H9 (cell line): ENCODE data around the gene MGRN1. TPM values are rescaled to one million over a fixed set of nuclear protein-coding genes. Genes with fewer than 3 reads are reported as not detected.

Experiments used
- DNase-seq: peaks from one replicate; pipeline ENCODE4 v3.0.0-alpha.2; 2017
- H2AFZ ChIP-seq: one replicate; pipeline ENCODE4 v1.6.1; 2013; ENCODE audit warnings: mild to moderate bottlenecking, low read length, control low read depth, moderate library complexity
- H2AK5ac ChIP-seq: 2 replicates; pipeline ENCODE4 v1.6.1; 2013; ENCODE audit warnings: low read length, control low read depth, mixed read lengths; ENCODE audit not compliant: insufficient read length
- H2BK120ac ChIP-seq: one replicate; pipeline ENCODE4 v1.6.1; 2013; ENCODE audit warnings: low read depth, mild to moderate bottlenecking, low read length, control low read depth, inconsistent platforms; ENCODE audit not compliant: poor library complexity, severe bottlenecking
- H2BK12ac ChIP-seq: 2 replicates; pipeline ENCODE4 v1.6.1; 2013; ENCODE audit warnings: low read length, control low read depth, mixed read lengths, low read depth; ENCODE audit not compliant: insufficient read length
- H2BK15ac ChIP-seq: 2 replicates; pipeline ENCODE4 v1.6.1; 2013; ENCODE audit warnings: low read depth, low read length, control low read depth
- H2BK20ac ChIP-seq: one replicate; pipeline ENCODE4 v1.6.1; 2013; ENCODE audit warnings: low read depth, mild to moderate bottlenecking, low read length, control low read depth, inconsistent platforms; ENCODE audit not compliant: poor library complexity, severe bottlenecking
- H2BK5ac ChIP-seq: 2 replicates; pipeline ENCODE4 v1.6.1; 2013; ENCODE audit warnings: low read length, control low read depth, mixed read lengths; ENCODE audit not compliant: insufficient read length
- H3K14ac ChIP-seq: 2 replicates; pipeline ENCODE4 v1.6.1; 2013; ENCODE audit warnings: low read length, control low read depth; ENCODE audit not compliant: insufficient read depth
- H3K18ac ChIP-seq: 2 replicates; pipeline ENCODE4 v1.6.1; 2013; ENCODE audit warnings: low read depth, mild to moderate bottlenecking, mixed read lengths, low read length, control low read depth; ENCODE audit not compliant: insufficient read length
- H3K23ac ChIP-seq: 2 replicates; pipeline ENCODE4 v1.6.1; 2013; ENCODE audit warnings: low read length, control low read depth, mixed read lengths, low read depth; ENCODE audit not compliant: insufficient read length
- H3K23me2 ChIP-seq: 2 replicates; pipeline ENCODE4 v1.6.1; 2013; ENCODE audit warnings: low read depth, mild to moderate bottlenecking, mixed read lengths, low read length, control low read depth; ENCODE audit not compliant: insufficient read length, poor library complexity, severe bottlenecking
- H3K27ac ChIP-seq: 2 replicates; pipeline ENCODE4 v1.5.1; 2013; ENCODE audit warnings: low read length, control low read depth, mixed read lengths, low read depth; ENCODE audit not compliant: insufficient read length
- H3K27me3 ChIP-seq: 2 replicates; pipeline ENCODE4 v1.6.1; 2013; ENCODE audit warnings: low read length, control low read depth, inconsistent platforms; ENCODE audit not compliant: insufficient read depth
- H3K4ac ChIP-seq: 2 replicates; pipeline ENCODE4 v1.6.1; 2013; ENCODE audit warnings: low read depth, mild to moderate bottlenecking, control low read depth, inconsistent platforms, low read length, moderate library complexity
- H3K4me1 ChIP-seq: 2 replicates; pipeline ENCODE4 v1.6.1; 2013; ENCODE audit warnings: low read length, control low read depth, inconsistent platforms; ENCODE audit not compliant: insufficient read depth
- H3K4me2 ChIP-seq: 2 replicates; pipeline ENCODE4 v1.6.1; 2013; ENCODE audit warnings: low read length, control low read depth, mixed read lengths; ENCODE audit not compliant: insufficient read length, insufficient read depth
- H3K56ac ChIP-seq: 2 replicates; pipeline ENCODE4 v1.6.1; 2013; ENCODE audit warnings: low read depth, mild to moderate bottlenecking, mixed read lengths, low read length, control low read depth; ENCODE audit not compliant: insufficient read length
- H3K79me1 ChIP-seq: 2 replicates; pipeline ENCODE4 v1.6.1; 2013; ENCODE audit warnings: low read depth, mild to moderate bottlenecking, moderate library complexity, low read length, control low read depth, inconsistent platforms; ENCODE audit not compliant: insufficient read depth, poor library complexity, severe bottlenecking
- H3K79me2 ChIP-seq: 2 replicates; pipeline ENCODE4 v1.6.1; 2013; ENCODE audit warnings: low read length, control low read depth, inconsistent platforms; ENCODE audit not compliant: insufficient read depth
- H3K9ac ChIP-seq: 2 replicates; pipeline ENCODE4 v1.6.1; 2013; ENCODE audit warnings: low read length, control low read depth, mixed read lengths; ENCODE audit not compliant: insufficient read length; ENCODE audit errors: extremely low read depth
- H3K9me3 ChIP-seq: one replicate; pipeline ENCODE4 v1.6.1; 2013; ENCODE audit warnings: low read depth, low read length, inconsistent platforms; ENCODE audit not compliant: control insufficient read depth
- H3T11ph ChIP-seq: one replicate; pipeline ENCODE4 v1.6.1; 2013; ENCODE audit warnings: mild to moderate bottlenecking, low read length, control low read depth, inconsistent platforms
- H4K20me1 ChIP-seq: one replicate; pipeline ENCODE4 v1.6.1; 2013; ENCODE audit not compliant: control insufficient read depth, insufficient read length, insufficient read depth
- H4K5ac ChIP-seq: 2 replicates; pipeline ENCODE4 v1.6.1; 2013; ENCODE audit warnings: low read depth, mild to moderate bottlenecking, mixed read lengths, low read length, control low read depth; ENCODE audit not compliant: insufficient read length
- H4K8ac ChIP-seq: replicated peaks from 2 replicates; pipeline ENCODE4 v1.6.1; 2013; ENCODE audit warnings: low read length, control low read depth, mixed read lengths, low read depth; ENCODE audit not compliant: insufficient read length
- H4K91ac ChIP-seq: 2 replicates; pipeline ENCODE4 v1.6.1; 2013; ENCODE audit warnings: low read depth, mild to moderate bottlenecking, moderate library complexity, mixed read lengths, low read length, control low read depth; ENCODE audit not compliant: insufficient read length
- H3K27ac Mint-ChIP-seq, 3 experiments: 2 replicates in 2 of 3; 3 replicates in 1 of 3; pipeline ENCODE4 v1.8.0; 2020 to 2021; ENCODE audit warnings: mixed read lengths in 3 of 3, mild to moderate bottlenecking in 1 of 3, moderate library complexity in 1 of 3
- H3K27me3 Mint-ChIP-seq: 2 replicates; pipeline ENCODE4 v1.8.0; 2021; ENCODE audit warnings: low read depth, mild to moderate bottlenecking, moderate library complexity, mixed read lengths
- H3K36me3 Mint-ChIP-seq, 3 experiments: 2 replicates in 2 of 3; 3 replicates in 1 of 3; pipeline ENCODE4 v1.8.0; 2020 to 2021; ENCODE audit warnings: low read depth in 3 of 3, mixed read lengths in 3 of 3; ENCODE audit not compliant: insufficient read depth in 1 of 3
- H3K4me1 Mint-ChIP-seq, 2 experiments: 2 replicates each; pipeline ENCODE4 v1.8.0; 2020; ENCODE audit warnings: mixed read lengths in 2 of 2
- H3K4me3 Mint-ChIP-seq, 2 experiments: 2 replicates in 1 of 2; 3 replicates in 1 of 2; pipeline ENCODE4 v1.8.0; 2020 to 2021; ENCODE audit warnings: mild to moderate bottlenecking in 2 of 2, mixed read lengths in 2 of 2, moderate library complexity in 1 of 2
- H3K9me3 Mint-ChIP-seq, 2 experiments: 2 replicates in 1 of 2; 3 replicates in 1 of 2; pipeline ENCODE4 v1.8.0; 2020; ENCODE audit warnings: mild to moderate bottlenecking in 2 of 2, mixed read lengths in 2 of 2, moderate library complexity in 1 of 2
- WGBS: extraction: QIAGEN DNeasy Blood & Tissue Kit; methylation state at CpG from one replicate; pipeline ENCODE4 v1.1.7; 2013; ENCODE audit warnings: missing lambda C conversion rate, low lambda C conversion rate, mixed read lengths; ENCODE audit not compliant: insufficient read length; ENCODE audit errors: extremely low coverage; 5-methylcytosine and 5-hydroxymethylcytosine counted together
- total RNA-seq: library from RNA; stranded (reverse); gene quantifications from 2 replicates; pipeline ENCODE4 v1.2.1, GENCODE V29; 2021
- TF ChIP-seq, protein P1 (sequence below): fragments of 200-600 bp; sonication (generic); conservative IDR thresholded peaks from 3 replicates; pipeline ENCODE4 v1.8.0; 2021; ENCODE audit warnings: antibody characterized with exemption, mild to moderate bottlenecking

Gene MGRN1
- total RNA-seq, 1 experiment from 2014 or later = 91.6 TPM

GRCh38 chr16:4676831-4677230 lies 52.2 kb downstream of the MGRN1 start:
- TF ChIP-seq, protein P1, sequence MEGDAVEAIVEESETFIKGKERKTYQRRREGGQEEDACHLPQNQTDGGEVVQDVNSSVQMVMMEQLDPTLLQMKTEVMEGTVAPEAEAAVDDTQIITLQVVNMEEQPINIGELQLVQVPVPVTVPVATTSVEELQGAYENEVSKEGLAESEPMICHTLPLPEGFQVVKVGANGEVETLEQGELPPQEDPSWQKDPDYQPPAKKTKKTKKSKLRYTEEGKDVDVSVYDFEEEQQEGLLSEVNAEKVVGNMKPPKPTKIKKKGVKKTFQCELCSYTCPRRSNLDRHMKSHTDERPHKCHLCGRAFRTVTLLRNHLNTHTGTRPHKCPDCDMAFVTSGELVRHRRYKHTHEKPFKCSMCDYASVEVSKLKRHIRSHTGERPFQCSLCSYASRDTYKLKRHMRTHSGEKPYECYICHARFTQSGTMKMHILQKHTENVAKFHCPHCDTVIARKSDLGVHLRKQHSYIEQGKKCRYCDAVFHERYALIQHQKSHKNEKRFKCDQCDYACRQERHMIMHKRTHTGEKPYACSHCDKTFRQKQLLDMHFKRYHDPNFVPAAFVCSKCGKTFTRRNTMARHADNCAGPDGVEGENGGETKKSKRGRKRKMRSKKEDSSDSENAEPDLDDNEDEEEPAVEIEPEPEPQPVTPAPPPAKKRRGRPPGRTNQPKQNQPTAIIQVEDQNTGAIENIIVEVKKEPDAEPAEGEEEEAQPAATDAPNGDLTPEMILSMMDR = no peak
- Mint-ChIP-seq H3K4me1 (peaks cover 2 to 8% of the 10 kb centered on the region in 2 experiments; a peak in 3 of 4 replicates), H3K27me3 (no peaks in the 10 kb centered on the region), H3K4me3 (no peak overlapping the region), H3K27ac (no peak overlapping the region; a peak in 1 of 7 replicates), H3K36me3 (peaks cover 0 to 36% (median 5%) of the 10 kb centered on the region in 3 experiments; a peak in 4 of 7 replicates), H3K9me3 (no peaks in the 10 kb centered on the region)
- Histone ChIP-seq H4K91ac (no peak overlapping the region), H4K5ac (no peak overlapping the region), H3K27me3 (no peaks in the 10 kb centered on the region), H2BK12ac (no peak overlapping the region), H2AK5ac (no peak overlapping the region), H3K9me3 (no peaks in the 10 kb centered on the region), H3K79me2 (no peaks in the 10 kb centered on the region), H3K23ac (no peak overlapping the region), H3K4me1 (no peaks in the 10 kb centered on the region; the same call in 1 of the 2 replicates), H3K18ac (no peak overlapping the region), H3K14ac (no peak overlapping the region), H2BK5ac (no peak overlapping the region), H3K4ac (no peak overlapping the region), H3K23me2 (no peaks in the 10 kb centered on the region), H3K9ac (no peak overlapping the region), H4K20me1 (no peaks in the 10 kb centered on the region), H2AFZ (no peak overlapping the region), H2BK15ac (no peak overlapping the region; the same call in 1 of the 2 replicates), H4K8ac (no peak overlapping the region), H3K56ac (no peak overlapping the region), H3K79me1 (no peaks in the 10 kb centered on the region), H2BK20ac (no peak overlapping the region), H3K27ac (no peak overlapping the region), H3T11ph (no peak overlapping the region), H3K4me2 (no peak overlapping the region), H2BK120ac (no peak overlapping the region)
- no CpG with 5 or more reads among the region's 11 CpGs for WGBS
- no peak for DNase-seq
